H1 (cell line): ENCODE results near the gene ZSWIM4. TPM values are rescaled to one million over a fixed set of nuclear protein-coding genes. Genes with fewer than 3 reads are reported as not detected.

ENCODE experiments used
- CTCF ChIA-PET: fragments of 300-600 bp; sonication (Branson Sonifier 250); formaldehyde crosslinking; loops from one replicate; lab custom pipeline; 2021; ENCODE audit not compliant: partially characterized antibody; lab: Charles Lee
- POLR2A ChIA-PET: fragments of 300-600 bp; sonication (Branson Sonifier 250); formaldehyde crosslinking; loops from one replicate; lab custom pipeline; 2021; ENCODE audit warnings: inconsistent platforms; ENCODE audit not compliant: partially characterized antibody; lab: Charles Lee
- DNase-seq, 2 experiments: peaks; one replicate each; pipeline versions ENCODE4 v3.0.0 to v3.0.0-alpha.2; 2010 to 2022; ENCODE audit warnings: low spot score in 2 of 2, low read depth in 1 of 2, mixed read lengths in 1 of 2
- FAIRE-seq: peaks from 2 replicates; lab custom pipeline; 2011; peaks lifted over from hg19 to GRCh38; lab: Jason Lieb, UNC
- H2AFZ ChIP-seq: 2 replicates; pipeline ENCODE4 v1.8.1; 2012; ENCODE audit warnings: low read length, inconsistent platforms
- H2AK5ac ChIP-seq: 2 replicates; pipeline ENCODE4 v1.6.1; 2013; ENCODE audit warnings: low read depth, low read length
- H2BK120ac ChIP-seq: replicated peaks from 2 replicates; pipeline ENCODE3; 2013; ENCODE audit warnings: low read depth, low read length, inconsistent platforms
- H2BK12ac ChIP-seq: 2 replicates; pipeline ENCODE4 v1.6.1; 2013; ENCODE audit warnings: low read depth, low read length
- H2BK15ac ChIP-seq: 2 replicates; pipeline ENCODE4 v1.6.1; 2013; ENCODE audit warnings: low read length
- H2BK20ac ChIP-seq: 2 replicates; pipeline ENCODE4 v1.6.1; 2013; ENCODE audit warnings: low read length
- H2BK5ac ChIP-seq: 2 replicates; pipeline ENCODE4 v1.6.1; 2013; ENCODE audit warnings: low read depth, low read length
- H3K14ac ChIP-seq: 2 replicates; pipeline ENCODE4 v1.6.1; 2013; ENCODE audit warnings: inconsistent platforms; ENCODE audit not compliant: insufficient read length
- H3K18ac ChIP-seq: 2 replicates; pipeline ENCODE4 v1.6.1; 2013; ENCODE audit warnings: low read length; ENCODE audit errors: extremely low read depth
- H3K23ac ChIP-seq: 2 replicates; pipeline ENCODE4 v1.6.1; 2013; ENCODE audit warnings: inconsistent platforms; ENCODE audit not compliant: insufficient read length
- H3K23me2 ChIP-seq: 2 replicates; pipeline ENCODE4 v1.6.1; 2013; ENCODE audit warnings: low read depth, low read length
- H3K27ac ChIP-seq: 2 replicates; pipeline ENCODE4 v1.6.1; 2011; ENCODE audit warnings: low read depth, low read length, inconsistent platforms
- H3K27me3 ChIP-seq, 4 experiments: replicated peaks in 1 of 4; 1 replicate in 1 of 4; 2 replicates in 3 of 4; pipeline versions ENCODE4 v1.6.1 to v1.8.1; 2011 to 2013; ENCODE audit warnings: low read length in 3 of 4, mild to moderate bottlenecking in 3 of 4, inconsistent platforms in 2 of 4, mixed read lengths in 2 of 4, moderate library complexity in 1 of 4; ENCODE audit not compliant: control insufficient read depth in 3 of 4, insufficient read depth in 3 of 4; ENCODE audit errors: extremely low read depth in 1 of 4
- H3K36me3 ChIP-seq, 4 experiments: 2 replicates each; pipeline versions ENCODE4 v1.6.1 to v1.8.1; 2011 to 2013; ENCODE audit warnings: mild to moderate bottlenecking in 4 of 4, low read length in 3 of 4, moderate library complexity in 2 of 4, control low read depth in 1 of 4, inconsistent platforms in 1 of 4; ENCODE audit not compliant: insufficient read depth in 4 of 4, control insufficient read depth in 2 of 4
- H3K4ac ChIP-seq: replicated peaks from 2 replicates; pipeline ENCODE3; 2013; ENCODE audit warnings: low read length, low read depth, mixed read lengths, inconsistent platforms; ENCODE audit not compliant: insufficient read length
- H3K4me1 ChIP-seq, 4 experiments: replicated peaks in 1 of 4; 1 replicate in 1 of 4; 2 replicates in 3 of 4; pipeline versions ENCODE4 v1.6.1 to v1.8.1; 2011 to 2013; ENCODE audit warnings: low read length in 3 of 4, inconsistent platforms in 2 of 4, mixed read lengths in 1 of 4; ENCODE audit not compliant: insufficient read depth in 4 of 4, control insufficient read depth in 3 of 4
- H3K4me2 ChIP-seq, 2 experiments: 2 replicates each; pipeline versions ENCODE4 v1.6.1 to v1.8.1; 2011 to 2013; ENCODE audit warnings: low read depth in 2 of 2, low read length in 2 of 2, control low read depth in 1 of 2, inconsistent platforms in 1 of 2, mild to moderate bottlenecking in 1 of 2; ENCODE audit not compliant: insufficient read depth in 1 of 2
- H3K4me3 ChIP-seq, 4 experiments: fragments of 200-600, 300-600 bp in 1 of 4; sonication (generic), shearing (Covaris generic), sonication (Bioruptor Twin) in 1 of 4; 2 replicates each; pipeline versions ENCODE4 v1.5.1 to v1.8.1; 2011 to 2016; ENCODE audit warnings: low read length in 4 of 4, low read depth in 3 of 4, control low read depth in 2 of 4, inconsistent platforms in 2 of 4, mild to moderate bottlenecking in 2 of 4, mixed read lengths in 1 of 4, moderate library complexity in 1 of 4; ENCODE audit not compliant: insufficient read depth in 2 of 4; ENCODE audit errors: extremely low read depth in 1 of 4
- H3K56ac ChIP-seq: replicated peaks from 2 replicates; pipeline ENCODE3; 2013; ENCODE audit warnings: low read depth, mild to moderate bottlenecking, mixed read lengths, low read length, inconsistent platforms; ENCODE audit not compliant: insufficient read length
- H3K79me1 ChIP-seq: 2 replicates; pipeline ENCODE4 v1.6.1; 2013; ENCODE audit warnings: low read depth, low read length, control low read depth
- H3K79me2 ChIP-seq, 2 experiments: 2 replicates each; pipeline versions ENCODE4 v1.6.1 to v1.8.1; 2012 to 2013; ENCODE audit warnings: low read length in 2 of 2, mild to moderate bottlenecking in 2 of 2, inconsistent platforms in 1 of 2; ENCODE audit not compliant: insufficient read depth in 2 of 2, control insufficient read depth in 1 of 2
- H3K9ac ChIP-seq, 4 experiments: replicated peaks in 1 of 4; 1 replicate in 1 of 4; 2 replicates in 3 of 4; pipeline versions ENCODE4 v1.6.1 to v1.8.1; 2011 to 2013; ENCODE audit warnings: low read depth in 3 of 4, low read length in 3 of 4, control low read depth in 2 of 4, mild to moderate bottlenecking in 2 of 4, moderate library complexity in 2 of 4, inconsistent platforms in 1 of 4; ENCODE audit errors: extremely low read depth in 1 of 4
- H3K9me3 ChIP-seq, 2 experiments: 2 replicates each; pipeline versions ENCODE4 v1.6.1 to v1.8.1; 2012 to 2013; ENCODE audit warnings: mild to moderate bottlenecking in 2 of 2, moderate library complexity in 2 of 2, control low read depth in 1 of 2, inconsistent platforms in 1 of 2, low read depth in 1 of 2, low read length in 1 of 2, mixed read lengths in 1 of 2; ENCODE audit not compliant: insufficient read depth in 2 of 2
- H4K20me1 ChIP-seq, 2 experiments: replicated peaks in 1 of 2; 2 replicates each; pipeline versions ENCODE3 to v1.8.1; 2011 to 2013; ENCODE audit warnings: inconsistent platforms in 2 of 2, low read length in 2 of 2, mild to moderate bottlenecking in 1 of 2; ENCODE audit not compliant: insufficient read depth in 2 of 2, control insufficient read depth in 1 of 2
- H4K5ac ChIP-seq: 2 replicates; pipeline ENCODE4 v1.6.1; 2013; ENCODE audit warnings: low read length, low read depth, mixed read lengths, inconsistent platforms; ENCODE audit not compliant: insufficient read length
- H4K8ac ChIP-seq: 2 replicates; pipeline ENCODE4 v1.8.0; 2013; ENCODE audit warnings: mild to moderate bottlenecking, moderate library complexity, low read length, inconsistent platforms; ENCODE audit not compliant: insufficient read depth; ENCODE audit errors: extremely low read depth
- H4K91ac ChIP-seq: replicated peaks from 2 replicates; pipeline ENCODE3; 2013; ENCODE audit warnings: low read length, mixed read lengths, inconsistent platforms; ENCODE audit not compliant: insufficient read length
- ASH2L ChIP-seq: fragments of 200-600, 300-600 bp; sonication (generic); IDR thresholded peaks from one replicate; pipeline ENCODE4 v1.7.1; 2017; ENCODE audit warnings: low read length
- EGR1 ChIP-seq: IDR thresholded peaks from 2 replicates; pipeline ENCODE4 v1.6.1; 2011; ENCODE audit warnings: low read depth, low read length, borderline replicate concordance
- GABPA ChIP-seq: IDR thresholded peaks from 2 replicates; pipeline ENCODE4 v1.6.1; 2011; ENCODE audit warnings: mild to moderate bottlenecking, low read length, moderate library complexity, borderline replicate concordance; ENCODE audit not compliant: insufficient read depth
- JUND ChIP-seq: IDR thresholded peaks from 2 replicates; pipeline ENCODE4 v1.6.1; 2011; ENCODE audit warnings: mild to moderate bottlenecking, improper control_type of control experiment, low read length
- PHF8 ChIP-seq: fragments of 200-600 bp; sonication (generic); conservative IDR thresholded peaks from 2 replicates; pipeline ENCODE4 v1.7.1; 2012; ENCODE audit warnings: low read depth, mild to moderate bottlenecking, inconsistent platforms, low read length, moderate library complexity
- RAD21 ChIP-seq, 2 experiments: IDR thresholded peaks in 1 of 2; conservative IDR thresholded peaks in 1 of 2; 2 replicates each; pipeline ENCODE4 v1.6.1; 2011; ENCODE audit warnings: low read depth in 2 of 2, low read length in 2 of 2, improper control_type of control experiment in 1 of 2, inconsistent platforms in 1 of 2, mild to moderate bottlenecking in 1 of 2, moderate library complexity in 1 of 2
- TEAD4 ChIP-seq: IDR thresholded peaks from 2 replicates; pipeline ENCODE4 v1.6.1; 2012; ENCODE audit warnings: low read depth, low read length, inconsistent platforms, mixed read lengths
- WGBS, 2 experiments: shearing (Covaris generic) in 1 of 2; methylation state at CpG; one replicate each; pipeline versions ENCODE4 v1.1.6 to v1.1.7; 2013 to 2015; ENCODE audit warnings: low lambda C conversion rate in 2 of 2, mixed read lengths in 2 of 2, inconsistent platforms in 1 of 2, low coverage in 1 of 2, missing lambda C conversion rate in 1 of 2; ENCODE audit not compliant: insufficient replicate concordance in 2 of 2, insufficient coverage in 1 of 2, insufficient read length in 1 of 2; ENCODE audit errors: extremely low coverage in 1 of 2, missing lambda C conversion rate in 1 of 2; 5-methylcytosine and 5-hydroxymethylcytosine counted together
- polyA plus RNA-seq, 7 experiments: library from polyadenylated mRNA; depleted of rRNA in 3 of 7; stranded (reverse) in 5 of 7; unstranded in 2 of 7; fragments of >200 nt in 5 of 7; fragments of 200-250 nt in 2 of 7; gene quantifications; 1 replicate in 5 of 7; 2 replicates in 1 of 7; 4 replicates in 1 of 7; pipeline versions ENCODE4 v1.2.1 to v1.2.3, GENCODE V29; 2011 to 2013; ENCODE audit warnings: missing spikeins in 2 of 7, mixed read lengths in 2 of 7
- total RNA-seq: library from RNA; stranded (reverse); fragmentation: NEBNext Ultra II Directional; extraction: Animal tissue kit (Norgen Biotek cat#: 25700); gene quantifications from 2 replicates; pipeline ENCODE4 v1.2.1, GENCODE V29; 2021
- TF ChIP-seq, protein P1 (sequence below): IDR thresholded peaks from 2 replicates; pipeline ENCODE4 v1.6.1; 2012; ENCODE audit warnings: inconsistent platforms

ZSWIM4 gene
- total and polyA plus RNA-seq, 2 of the 8 experiments (the other 6 are each of a cell fraction or from before 2014, with no cell fraction given): 12.2 to 31.1 TPM

DNA sequence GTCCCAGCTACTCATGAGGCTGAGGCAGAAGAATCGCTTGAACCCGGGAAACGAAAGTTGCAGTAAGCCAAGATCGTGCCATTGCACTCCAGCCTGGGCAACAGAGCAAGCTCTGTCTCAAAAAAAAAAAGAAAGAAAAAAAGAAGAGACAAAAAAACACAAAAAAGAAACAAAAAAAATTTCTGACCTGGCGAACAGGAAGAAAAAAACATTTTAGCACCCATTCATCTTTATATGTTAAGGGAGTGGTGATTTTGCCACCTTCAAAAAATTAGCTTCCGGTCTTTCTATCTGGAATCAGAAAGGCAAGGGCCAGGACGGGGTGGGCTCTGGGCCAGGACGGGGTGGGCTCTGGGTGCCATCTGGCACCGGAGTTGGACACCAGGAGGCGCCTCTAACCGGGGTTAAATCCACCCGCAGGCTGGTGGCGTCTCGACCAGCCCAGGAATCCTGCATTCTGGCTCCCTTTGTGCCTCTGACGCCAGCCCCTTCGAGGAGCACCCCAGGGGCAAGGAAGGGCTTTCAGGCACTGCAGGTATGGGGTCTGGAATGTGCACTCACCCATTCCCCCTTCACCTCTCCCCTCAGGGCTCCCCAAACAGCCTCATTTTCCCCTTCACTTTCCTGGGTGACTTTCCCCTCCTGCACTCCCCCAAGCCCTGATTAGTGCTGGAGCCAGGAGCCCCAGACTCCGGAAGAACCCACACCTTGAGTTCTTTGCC lies 10.4 kb upstream of the ZSWIM4 start:
- Histone ChIP-seq H3K56ac (no peak overlapping the region), H2BK120ac (no peak overlapping the region), H3K23ac (no peak overlapping the region), H4K91ac (peak overlapping the region; percentile 96), H3K23me2 (no peaks in the 10 kb centered on the region), H3K36me3 (no peaks in the 10 kb centered on the region), H4K8ac (peak overlapping the region; percentile 28; the same call in 1 of the 2 replicates), H2AFZ (peak overlapping the region; percentile 87), H2BK20ac (no peak overlapping the region), H4K5ac (peak overlapping the region; percentile 2), H3K79me1 (no peaks in the 10 kb centered on the region), H3K27ac (0 out of 2 replicates have a peak overlapping the region, but pooled peaks have one; percentile 11), H2BK5ac (no peak overlapping the region; the same call in 1 of the 2 replicates), H3K14ac (no peak overlapping the region), H3K18ac (no peak overlapping the region), H3K27me3 (no peaks in the 10 kb centered on the region; a peak in 2 of 7 replicates), H3K4me3 (peak overlapping the region in 1 of 4 experiments; percentile 7; a peak in 1 of 8 replicates), H3K4me2 (peak overlapping the region in 1 of 2 experiments; percentile 54; a peak in 3 of 4 replicates), H2AK5ac (no peak overlapping the region), H2BK15ac (no peak overlapping the region), H3K9ac (no peak overlapping the region), H3K79me2 (no peaks in the 10 kb centered on the region), H3K9me3 (no peaks in the 10 kb centered on the region), H3K4me1 (peaks cover 0 to 3% (median 2%) of the 10 kb centered on the region in 4 experiments; a peak in 4 of 7 replicates), H3K4ac (no peak overlapping the region), H4K20me1 (no peaks in the 10 kb centered on the region), H2BK12ac (0 out of 2 replicates have a peak overlapping the region, but pooled peaks have one; percentile 88)
- no peak for FAIRE-seq
- ChIA-PET POLR2A (interaction anchor here (1.0 to 6.6 kb wide), 4 partner anchors 10 to 64 kb away, joined by 3 to 56 read pairs (median 13); partner anchors contain the start of genes C19orf53 and ZSWIM4), CTCF (interaction anchor here (0.6 to 6.6 kb wide), 17 partner anchors 11 to 507 kb away, joined by 3 to 70 read pairs (median 4); partner anchors contain the start of genes C19orf53 and ZSWIM4)
- DNase-seq: peak in 1 of 2 experiments; percentile 88
- 35% methylated on average over 16 of the region's 17 CpGs; no CpG with 5 or more reads in 1 of the 2 experiments for WGBS, 2 experiments
- peak; percentile 40; the same call in 1 of the 2 replicates for TF ChIP-seq GABPA
- no peak for TF ChIP-seq PHF8
- TF ChIP-seq ASH2L: peak; percentile 49
- no peak for TF ChIP-seq EGR1
- 0 out of 2 replicates have a peak, but pooled peaks have one; percentile 10 for TF ChIP-seq JUND
- TF ChIP-seq RAD21 (IDR thresholded peaks at IDR 0.05 in 1 of 2, conservative IDR thresholded peaks at IDR 0.05 in 1 of 2; ENCODE audit: low read depth in 2 of 2, low read length in 2 of 2): peak; percentile 78 to 82
- TF ChIP-seq, protein P1, sequence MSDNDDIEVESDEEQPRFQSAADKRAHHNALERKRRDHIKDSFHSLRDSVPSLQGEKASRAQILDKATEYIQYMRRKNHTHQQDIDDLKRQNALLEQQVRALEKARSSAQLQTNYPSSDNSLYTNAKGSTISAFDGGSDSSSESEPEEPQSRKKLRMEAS: 0 out of 2 replicates have a peak, but pooled peaks have one; percentile 16
- TF ChIP-seq TEAD4: peak; percentile 88
